Panc1 (cell line): ENCODE data around the gene SKAP1. TPM values are rescaled to one million over a fixed set of nuclear protein-coding genes. Genes with fewer than 3 reads are reported as not detected.

Source experiments
- ATAC-seq: fragments of 200-7000 bp; cut with Tn5 transposase; 2 replicates; pipeline ENCODE4 v1.9.1; 2020; ENCODE audit warnings: mild to moderate bottlenecking, moderate library complexity
- BruUV-seq: library from RNA; stranded (reverse); fragments of 400-500 nt; replicated peaks from 2 replicates; lab custom pipeline; 2021; lab: Mats Ljungman, UMichigan
- CTCF ChIA-PET: fragments of 300-600 bp; sonication (Branson Sonifier 250); formaldehyde crosslinking; loops from one replicate; lab custom pipeline; 2022; ENCODE audit warnings: antibody characterized with exemption; lab: Charles Lee
- POLR2A ChIA-PET: fragments of 300-600 bp; sonication (Branson Sonifier 250); formaldehyde crosslinking; loops from one replicate; lab custom pipeline; 2022; ENCODE audit warnings: antibody characterized with exemption; lab: Charles Lee
- DNase-seq: peaks from one replicate; pipeline ENCODE4 v3.0.0-alpha.2; 2010; ENCODE audit warnings: low read depth, low spot score
- H3K27ac ChIP-seq: 2 replicates; pipeline ENCODE4 v1.5.1; 2011; ENCODE audit warnings: mild to moderate bottlenecking, low read length, inconsistent platforms
- H3K27me3 ChIP-seq: fragments of 200-500 bp; sonication (Bioruptor generic); 2 replicates; pipeline ENCODE4 v1.6.0; 2014; ENCODE audit warnings: low read length, inconsistent platforms; ENCODE audit not compliant: control insufficient read depth, insufficient read depth
- H3K36me3 ChIP-seq: fragments of 200-500 bp; sonication (Bioruptor generic); 2 replicates; pipeline ENCODE4 v1.5.1; 2014; ENCODE audit warnings: inconsistent platforms, mild to moderate bottlenecking, low read length, moderate library complexity; ENCODE audit not compliant: control insufficient read depth, insufficient read depth
- H3K4me1 ChIP-seq: 2 replicates; pipeline ENCODE4 v1.5.1; 2011; ENCODE audit warnings: inconsistent platforms, mild to moderate bottlenecking, low read length, moderate library complexity; ENCODE audit not compliant: control insufficient read depth, insufficient read depth
- H3K4me3 ChIP-seq, 2 experiments: 2 replicates each; pipeline ENCODE4 v1.5.1; 2011 to 2012; ENCODE audit warnings: low read depth in 2 of 2, low read length in 2 of 2, mild to moderate bottlenecking in 2 of 2, inconsistent platforms in 1 of 2, moderate library complexity in 1 of 2
- H3K9me3 ChIP-seq: fragments of 200-500 bp; sonication (Bioruptor generic); 2 replicates; pipeline ENCODE4 v1.5.1; 2014; ENCODE audit warnings: low read depth, mild to moderate bottlenecking, inconsistent platforms, low read length, moderate library complexity; ENCODE audit not compliant: control insufficient read depth, insufficient read depth
- POLR2AphosphoS5 ChIP-seq: IDR thresholded peaks from 2 replicates; pipeline ENCODE4 v1.6.1; 2012; ENCODE audit warnings: mild to moderate bottlenecking, low read depth, low read length, moderate library complexity
- SIN3A ChIP-seq: IDR thresholded peaks from 2 replicates; pipeline ENCODE4 v1.6.1; 2012; ENCODE audit warnings: low read depth, mild to moderate bottlenecking, low read length, moderate library complexity, borderline replicate concordance; ENCODE audit not compliant: insufficient read depth
- TCF7L2 ChIP-seq: IDR thresholded peaks from 2 replicates; pipeline ENCODE4 v1.6.1; 2011; ENCODE audit warnings: mild to moderate bottlenecking, low read depth, low read length, inconsistent platforms
- in situ Hi-C: cut with HindIII; loops from 2 replicates; pipeline ENCODE4 v1.10.0; 2016; ENCODE audit warnings: low sequenced_read_pairs, low pct_unique_long_range_greater_than_20kb
- intact Hi-C: fragments of 100-400 bp; cut with micrococcal nuclease; formaldehyde crosslinking; loops from one replicate; pipeline ENCODE4 v1.10.0; 2022; ENCODE audit not compliant: unreplicated experiment
- total RNA-seq: library from RNA; stranded (reverse); gene quantifications from one replicate; pipeline ENCODE4 v1.2.1, GENCODE V29; 2021; ENCODE audit not compliant: unreplicated experiment
- TF ChIP-seq, protein P1 (sequence below): fragments of 450-650 bp; IDR thresholded peaks from 2 replicates; pipeline ENCODE4 v1.5.1; 2017; ENCODE audit warnings: mild to moderate bottlenecking
- TF ChIP-seq, protein P2 (sequence below), 2 experiments: IDR thresholded peaks; 2 replicates each; pipeline ENCODE4 v1.6.1; 2011 to 2012; ENCODE audit warnings: low read depth in 2 of 2, control low read depth in 1 of 2, low read length in 1 of 2, mild to moderate bottlenecking in 1 of 2, moderate library complexity in 1 of 2; ENCODE audit not compliant: insufficient read depth in 1 of 2

The SKAP1 gene
- total RNA-seq, 1 experiment from 2014 or later: 0.90 TPM

DNA sequence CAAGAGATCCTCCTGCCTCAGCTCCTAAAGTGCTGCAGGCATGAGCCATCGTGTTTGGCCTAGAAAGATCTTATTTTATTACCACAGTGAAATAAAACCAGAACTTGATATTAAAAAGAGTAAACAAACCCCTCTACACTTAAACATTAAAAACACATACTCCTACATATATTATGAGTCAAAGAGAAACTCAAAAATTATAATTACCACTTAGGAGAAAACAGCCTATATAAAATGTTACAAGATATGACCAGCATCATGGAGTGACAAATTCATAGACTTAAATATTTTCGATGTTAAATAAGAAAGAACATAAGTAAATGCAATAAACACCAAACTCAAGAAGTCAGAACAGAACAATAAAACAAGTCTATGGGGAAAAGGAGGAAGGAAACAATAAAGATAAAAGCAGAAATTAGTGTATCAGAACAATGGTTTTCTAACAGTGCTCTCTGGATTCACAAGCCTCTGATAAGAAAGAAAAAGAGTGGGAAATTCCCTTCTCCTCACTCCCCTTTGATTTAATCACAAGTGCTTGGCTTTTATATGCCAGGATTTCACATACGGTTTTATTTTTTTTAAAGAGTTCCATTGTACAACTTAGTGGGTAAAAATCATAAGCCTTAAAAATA is 23.0 kb downstream of the SKAP1 start:
- no TSS peak for BruUV-seq
- CTCF ChIA-PET: no interaction called here
- in situ Hi-C loops: no loop called here

DNA sequence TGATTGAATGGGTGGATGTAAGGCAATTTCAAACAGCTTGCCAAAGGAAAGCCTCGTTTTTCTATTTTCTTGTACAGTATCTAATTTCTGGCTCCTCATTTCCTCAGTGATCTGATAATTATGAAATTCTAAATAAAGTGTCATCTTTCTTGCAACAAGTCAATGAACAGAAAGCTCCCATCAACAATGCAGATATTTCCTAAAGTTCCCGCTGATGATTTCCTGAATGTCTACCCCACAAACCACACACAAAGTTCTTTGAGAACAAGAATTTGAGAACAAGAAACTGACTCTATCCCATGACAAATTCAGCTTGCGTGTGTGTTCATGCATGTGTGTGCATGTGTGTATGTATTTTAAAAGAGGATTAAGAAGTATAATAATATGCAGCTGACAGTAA is 35.2 kb downstream of the SKAP1 start:
- Histone ChIP-seq H3K36me3 (no peaks in the 10 kb centered on the region), H3K4me3 (no peak overlapping the region), H3K27me3 (no peaks in the 10 kb centered on the region), H3K27ac (no peak overlapping the region), H3K4me1 (no peaks in the 10 kb centered on the region), H3K9me3 (no peaks in the 10 kb centered on the region)
- ATAC-seq: no peak
- BruUV-seq: no TSS peak
- in situ Hi-C loops: no loop called here
- DNase-seq: no peak
- TF ChIP-seq SIN3A: no peak
- TF ChIP-seq, protein P1, sequence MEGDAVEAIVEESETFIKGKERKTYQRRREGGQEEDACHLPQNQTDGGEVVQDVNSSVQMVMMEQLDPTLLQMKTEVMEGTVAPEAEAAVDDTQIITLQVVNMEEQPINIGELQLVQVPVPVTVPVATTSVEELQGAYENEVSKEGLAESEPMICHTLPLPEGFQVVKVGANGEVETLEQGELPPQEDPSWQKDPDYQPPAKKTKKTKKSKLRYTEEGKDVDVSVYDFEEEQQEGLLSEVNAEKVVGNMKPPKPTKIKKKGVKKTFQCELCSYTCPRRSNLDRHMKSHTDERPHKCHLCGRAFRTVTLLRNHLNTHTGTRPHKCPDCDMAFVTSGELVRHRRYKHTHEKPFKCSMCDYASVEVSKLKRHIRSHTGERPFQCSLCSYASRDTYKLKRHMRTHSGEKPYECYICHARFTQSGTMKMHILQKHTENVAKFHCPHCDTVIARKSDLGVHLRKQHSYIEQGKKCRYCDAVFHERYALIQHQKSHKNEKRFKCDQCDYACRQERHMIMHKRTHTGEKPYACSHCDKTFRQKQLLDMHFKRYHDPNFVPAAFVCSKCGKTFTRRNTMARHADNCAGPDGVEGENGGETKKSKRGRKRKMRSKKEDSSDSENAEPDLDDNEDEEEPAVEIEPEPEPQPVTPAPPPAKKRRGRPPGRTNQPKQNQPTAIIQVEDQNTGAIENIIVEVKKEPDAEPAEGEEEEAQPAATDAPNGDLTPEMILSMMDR: no peak
- TF ChIP-seq, protein P2, sequence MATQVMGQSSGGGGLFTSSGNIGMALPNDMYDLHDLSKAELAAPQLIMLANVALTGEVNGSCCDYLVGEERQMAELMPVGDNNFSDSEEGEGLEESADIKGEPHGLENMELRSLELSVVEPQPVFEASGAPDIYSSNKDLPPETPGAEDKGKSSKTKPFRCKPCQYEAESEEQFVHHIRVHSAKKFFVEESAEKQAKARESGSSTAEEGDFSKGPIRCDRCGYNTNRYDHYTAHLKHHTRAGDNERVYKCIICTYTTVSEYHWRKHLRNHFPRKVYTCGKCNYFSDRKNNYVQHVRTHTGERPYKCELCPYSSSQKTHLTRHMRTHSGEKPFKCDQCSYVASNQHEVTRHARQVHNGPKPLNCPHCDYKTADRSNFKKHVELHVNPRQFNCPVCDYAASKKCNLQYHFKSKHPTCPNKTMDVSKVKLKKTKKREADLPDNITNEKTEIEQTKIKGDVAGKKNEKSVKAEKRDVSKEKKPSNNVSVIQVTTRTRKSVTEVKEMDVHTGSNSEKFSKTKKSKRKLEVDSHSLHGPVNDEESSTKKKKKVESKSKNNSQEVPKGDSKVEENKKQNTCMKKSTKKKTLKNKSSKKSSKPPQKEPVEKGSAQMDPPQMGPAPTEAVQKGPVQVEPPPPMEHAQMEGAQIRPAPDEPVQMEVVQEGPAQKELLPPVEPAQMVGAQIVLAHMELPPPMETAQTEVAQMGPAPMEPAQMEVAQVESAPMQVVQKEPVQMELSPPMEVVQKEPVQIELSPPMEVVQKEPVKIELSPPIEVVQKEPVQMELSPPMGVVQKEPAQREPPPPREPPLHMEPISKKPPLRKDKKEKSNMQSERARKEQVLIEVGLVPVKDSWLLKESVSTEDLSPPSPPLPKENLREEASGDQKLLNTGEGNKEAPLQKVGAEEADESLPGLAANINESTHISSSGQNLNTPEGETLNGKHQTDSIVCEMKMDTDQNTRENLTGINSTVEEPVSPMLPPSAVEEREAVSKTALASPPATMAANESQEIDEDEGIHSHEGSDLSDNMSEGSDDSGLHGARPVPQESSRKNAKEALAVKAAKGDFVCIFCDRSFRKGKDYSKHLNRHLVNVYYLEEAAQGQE (IDR thresholded peaks at IDR 0.05; ENCODE audit: insufficient read depth in 1 of 2, low read depth in 2 of 2, low read length in 1 of 2): no peak
- no peak for TF ChIP-seq POLR2AphosphoS5
- no peak for TF ChIP-seq TCF7L2
- ChIA-PET CTCF (no interaction called here), POLR2A (no interaction called here)
- intact Hi-C loops: no loop called here

More for the DNA sequence above, 23.0 kb downstream of the SKAP1 start:
- ATAC-seq (no peak), DNase-seq (no peak)
- Histone ChIP-seq H3K4me3 (no peak overlapping the region), H3K9me3 (no peaks in the 10 kb centered on the region), H3K27me3 (no peaks in the 10 kb centered on the region), H3K27ac (no peak overlapping the region), H3K4me1 (no peaks in the 10 kb centered on the region), H3K36me3 (no peaks in the 10 kb centered on the region)
- POLR2A ChIA-PET: no interaction called here
- TF ChIP-seq, protein P2 (IDR thresholded peaks at IDR 0.05; ENCODE audit: insufficient read depth in 1 of 2, low read depth in 2 of 2, low read length in 1 of 2): no peak
- TF ChIP-seq POLR2AphosphoS5 (no peak), TCF7L2 (no peak), SIN3A (no peak)
- TF ChIP-seq, protein P1: no peak
- intact Hi-C loops: no loop called here
